Uterus (tissue), 2 donors: ENCODE data around the gene ELAVL3.

Experiments
- POLR2A ChIP-seq, 2 donors: fragments of 450-650 bp; IDR thresholded peaks; one replicate each; pipeline ENCODE4 v1.6.1; 2016; ENCODE audit warnings: antibody characterized with exemption in 2 of 2, mild to moderate bottlenecking in 1 of 2, moderate library complexity in 1 of 2
- TF ChIP-seq, protein P1 (sequence below), 4 experiments: fragments of 200-600 bp in 2 of 4; fragments of 450-650 bp in 2 of 4; sonication (generic) in 2 of 4; IDR thresholded peaks; one replicate each; pipeline ENCODE4 v1.5.1; 2016 to 2019; ENCODE audit warnings: antibody characterized with exemption in 4 of 4, mild to moderate bottlenecking in 2 of 4, moderate library complexity in 1 of 4

DNA sequence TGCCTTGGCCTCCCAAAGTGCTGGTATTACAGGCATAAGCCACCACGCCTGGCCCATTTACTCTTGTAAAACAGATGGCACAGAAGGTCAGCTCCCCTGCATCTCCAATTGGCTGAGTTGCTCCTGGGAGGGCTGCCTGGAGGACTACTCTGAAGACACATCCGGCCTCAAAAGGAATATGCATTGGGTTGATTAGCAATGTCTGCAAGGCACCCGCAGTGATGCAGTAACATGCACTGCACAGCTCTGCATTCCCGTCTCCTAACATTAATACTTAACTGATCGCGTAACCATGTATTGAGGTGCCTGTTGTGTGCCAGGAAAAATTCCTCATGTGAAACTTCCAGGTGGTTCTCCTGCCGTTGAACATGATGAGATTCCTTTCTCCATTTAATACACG lies 5.0 kb downstream of the ELAVL3 start:
- TF ChIP-seq, protein P1, sequence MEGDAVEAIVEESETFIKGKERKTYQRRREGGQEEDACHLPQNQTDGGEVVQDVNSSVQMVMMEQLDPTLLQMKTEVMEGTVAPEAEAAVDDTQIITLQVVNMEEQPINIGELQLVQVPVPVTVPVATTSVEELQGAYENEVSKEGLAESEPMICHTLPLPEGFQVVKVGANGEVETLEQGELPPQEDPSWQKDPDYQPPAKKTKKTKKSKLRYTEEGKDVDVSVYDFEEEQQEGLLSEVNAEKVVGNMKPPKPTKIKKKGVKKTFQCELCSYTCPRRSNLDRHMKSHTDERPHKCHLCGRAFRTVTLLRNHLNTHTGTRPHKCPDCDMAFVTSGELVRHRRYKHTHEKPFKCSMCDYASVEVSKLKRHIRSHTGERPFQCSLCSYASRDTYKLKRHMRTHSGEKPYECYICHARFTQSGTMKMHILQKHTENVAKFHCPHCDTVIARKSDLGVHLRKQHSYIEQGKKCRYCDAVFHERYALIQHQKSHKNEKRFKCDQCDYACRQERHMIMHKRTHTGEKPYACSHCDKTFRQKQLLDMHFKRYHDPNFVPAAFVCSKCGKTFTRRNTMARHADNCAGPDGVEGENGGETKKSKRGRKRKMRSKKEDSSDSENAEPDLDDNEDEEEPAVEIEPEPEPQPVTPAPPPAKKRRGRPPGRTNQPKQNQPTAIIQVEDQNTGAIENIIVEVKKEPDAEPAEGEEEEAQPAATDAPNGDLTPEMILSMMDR (IDR thresholded peaks at IDR 0.05) = no peak
- no peak for TF ChIP-seq POLR2A (IDR thresholded peaks at IDR 0.05)
